Gastroesophageal sphincter (tissue), 4 donors: ENCODE measurements around the gene CD300LD. TPM values are rescaled to one million over a fixed set of nuclear protein-coding genes. Genes with fewer than 3 reads are reported as not detected.
"Not testable (repeated sequence)": the region's sequence is repeated elsewhere in the genome, so short reads cannot be mapped to it uniquely, and the experiment has no call there.

ENCODE experiments used
- ATAC-seq: fragments of 150-250 bp; one replicate; pipeline ENCODE4 v1.9.1; 2016; ENCODE audit warnings: mild to moderate bottlenecking, moderate library complexity
- H3K27ac ChIP-seq, 4 donors: fragments of 200-600 bp; sonication (generic) in 3 of 4; 1 replicate in 3 of 4; 2 replicates in 1 of 4; pipeline ENCODE4 v1.5.1; 2016 to 2019
- H3K27me3 ChIP-seq: fragments of 200-600 bp; sonication (generic); one replicate; pipeline ENCODE4 v1.5.1; 2019
- H3K36me3 ChIP-seq, 2 donors: fragments of 200-600 bp; sonication (generic); one replicate each; pipeline ENCODE4 v1.5.1; 2019; ENCODE audit warnings: control low read depth in 1 of 2
- H3K4me1 ChIP-seq, 3 donors: fragments of 200-600 bp; sonication (generic); 1 replicate in 2 of 3; 2 replicates in 1 of 3; pipeline ENCODE4 v1.5.1; 2016 to 2019; ENCODE audit warnings: control low read depth in 2 of 3
- H3K4me3 ChIP-seq, 2 donors: fragments of 200-600 bp; sonication (generic); one replicate each; pipeline ENCODE4 v1.5.1; 2019; ENCODE audit warnings: mild to moderate bottlenecking in 1 of 2, moderate library complexity in 1 of 2
- H3K9me3 ChIP-seq, 3 donors: fragments of 200-600 bp; sonication (generic); one replicate each; pipeline ENCODE4 v1.5.1; 2017 to 2019; ENCODE audit warnings: control low read depth in 2 of 3
- EP300 ChIP-seq: sonication (generic); formaldehyde crosslinking; IDR thresholded peaks from one replicate; pipeline ENCODE4 v1.6.1; 2017; ENCODE audit warnings: antibody characterized with exemption, mild to moderate bottlenecking
- POLR2A ChIP-seq, 2 donors: fragments of 450-650 bp; IDR thresholded peaks; one replicate each; pipeline ENCODE4 v1.6.1; 2017; ENCODE audit warnings: antibody characterized with exemption in 2 of 2, mild to moderate bottlenecking in 2 of 2, moderate library complexity in 1 of 2
- POLR2AphosphoS5 ChIP-seq: sonication (generic); formaldehyde crosslinking; IDR thresholded peaks from one replicate; pipeline ENCODE4 v1.6.1; 2017; ENCODE audit warnings: antibody characterized with exemption
- WGBS, 2 donors: methylation state at CpG; one replicate each; pipeline ENCODE4 v1.1.5; 2018; ENCODE audit warnings: low coverage in 1 of 2; 5-methylcytosine and 5-hydroxymethylcytosine counted together
- total RNA-seq, 4 donors: library from RNA; depleted of rRNA; stranded (reverse); fragments of >200 nt; gene quantifications; one replicate each; pipeline ENCODE4 v1.1.0, GENCODE V29; 2016
- TF ChIP-seq, protein P1 (sequence below), 4 experiments: fragments of 200-600 bp in 2 of 4; fragments of 450-650 bp in 2 of 4; sonication (generic) in 1 of 4; IDR thresholded peaks; one replicate each; pipeline ENCODE4 v1.5.1; 2017 to 2019; ENCODE audit warnings: antibody characterized with exemption in 4 of 4, mild to moderate bottlenecking in 2 of 4, moderate library complexity in 2 of 4

CD300LD gene
- total RNA-seq, 4 donors from 2014 or later = not detected

DNA sequence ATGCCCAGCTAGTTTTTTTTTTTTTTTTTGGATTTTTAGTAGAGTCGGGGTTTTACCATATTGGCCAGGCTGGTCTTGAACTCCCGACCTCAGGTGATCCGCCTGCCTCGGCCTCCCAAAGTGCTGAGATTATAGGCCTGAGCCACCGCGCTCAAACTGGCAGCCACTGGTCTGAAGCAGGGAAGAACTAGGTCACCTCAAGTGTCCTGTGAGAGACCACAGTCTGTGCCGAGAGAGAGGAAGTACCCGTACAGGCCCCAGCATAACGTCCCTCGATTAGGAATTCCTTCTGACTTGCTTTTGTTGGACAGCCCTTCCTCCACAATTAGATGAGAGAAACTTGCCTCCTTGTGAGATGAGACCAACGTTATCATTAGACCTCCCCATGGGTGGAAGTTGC is 45.2 kb upstream of the CD300LD start:
- Histone ChIP-seq H3K27me3 (peaks cover 78% of the 10 kb centered on the region), H3K9me3 (no peaks in the 10 kb centered on the region), H3K4me1 (no peaks in the 10 kb centered on the region), H3K27ac (no peak overlapping the region), H3K36me3 (no peaks in the 10 kb centered on the region), H3K4me3 (no peak overlapping the region)
- WGBS, 2 donors = 43% methylated on average over 9 of the region's 11 CpGs; no CpG with 5 or more reads in 1 of the 2 donors
- TF ChIP-seq POLR2AphosphoS5 (no peak), POLR2A (IDR thresholded peaks at IDR 0.05) (no peak), EP300 (no peak)
- TF ChIP-seq, protein P1, sequence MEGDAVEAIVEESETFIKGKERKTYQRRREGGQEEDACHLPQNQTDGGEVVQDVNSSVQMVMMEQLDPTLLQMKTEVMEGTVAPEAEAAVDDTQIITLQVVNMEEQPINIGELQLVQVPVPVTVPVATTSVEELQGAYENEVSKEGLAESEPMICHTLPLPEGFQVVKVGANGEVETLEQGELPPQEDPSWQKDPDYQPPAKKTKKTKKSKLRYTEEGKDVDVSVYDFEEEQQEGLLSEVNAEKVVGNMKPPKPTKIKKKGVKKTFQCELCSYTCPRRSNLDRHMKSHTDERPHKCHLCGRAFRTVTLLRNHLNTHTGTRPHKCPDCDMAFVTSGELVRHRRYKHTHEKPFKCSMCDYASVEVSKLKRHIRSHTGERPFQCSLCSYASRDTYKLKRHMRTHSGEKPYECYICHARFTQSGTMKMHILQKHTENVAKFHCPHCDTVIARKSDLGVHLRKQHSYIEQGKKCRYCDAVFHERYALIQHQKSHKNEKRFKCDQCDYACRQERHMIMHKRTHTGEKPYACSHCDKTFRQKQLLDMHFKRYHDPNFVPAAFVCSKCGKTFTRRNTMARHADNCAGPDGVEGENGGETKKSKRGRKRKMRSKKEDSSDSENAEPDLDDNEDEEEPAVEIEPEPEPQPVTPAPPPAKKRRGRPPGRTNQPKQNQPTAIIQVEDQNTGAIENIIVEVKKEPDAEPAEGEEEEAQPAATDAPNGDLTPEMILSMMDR (IDR thresholded peaks at IDR 0.05) = no peak
- ATAC-seq = no peak

GRCh38 chr17:74636541-74637085 is 44.5 kb upstream of the CD300LD start:
- not testable (repeated sequence) for H3K4me3 ChIP-seq, H3K9me3 ChIP-seq, H3K36me3 ChIP-seq, H3K4me1 ChIP-seq, ATAC-seq, H3K27ac ChIP-seq
- H3K27me3 ChIP-seq = peaks cover 75% of the 10 kb centered on the region
- 61 to 69% methylated on average over 8 to 9 of the region's 10 CpGs for WGBS, 2 donors

- 48 to 77% methylated on average over 5 to 8 of the region's 13 CpGs for WGBS, 2 donors
- H3K9me3 ChIP-seq = no peaks in the 10 kb centered on the region
- H3K4me3 ChIP-seq = no peak overlapping the region
- peaks cover 69% of the 10 kb centered on the region for H3K27me3 ChIP-seq
- H3K4me1 ChIP-seq = no peaks in the 10 kb centered on the region
- ATAC-seq = no peak
- H3K27ac ChIP-seq = no peak overlapping the region
- TF ChIP-seq, protein P1 (IDR thresholded peaks at IDR 0.05) = no peak
- TF ChIP-seq POLR2AphosphoS5 (no peak), POLR2A (IDR thresholded peaks at IDR 0.05) (no peak), EP300 (no peak)
- H3K36me3 ChIP-seq = no peaks in the 10 kb centered on the region
These were observed 43.3 kb upstream of the CD300LD start for GRCh38 chr17:74635418-74635817.

DNA sequence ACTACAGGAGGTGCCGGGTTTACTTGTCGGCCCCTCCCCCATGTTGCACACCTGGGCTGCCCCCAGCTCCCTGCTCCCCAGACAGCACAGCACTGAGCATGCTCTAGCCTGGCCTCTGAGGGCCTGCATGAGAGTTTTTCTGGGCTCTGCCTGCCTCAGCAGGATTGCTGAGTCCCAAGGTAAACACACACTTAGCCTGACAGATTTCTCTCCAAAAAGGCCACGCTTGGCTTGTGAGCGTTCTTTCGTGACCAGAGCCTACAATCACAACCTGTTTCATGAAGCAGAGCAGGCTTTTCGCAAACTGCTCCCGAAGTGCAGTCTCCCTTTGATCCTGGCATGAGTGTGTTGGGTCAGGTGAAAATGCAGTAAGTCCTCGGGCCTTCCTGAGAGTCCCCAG is 41.2 kb upstream of the CD300LD start:
- no CpG with 5 or more reads among the region's 8 CpGs for WGBS, 2 donors
- TF ChIP-seq POLR2AphosphoS5 (no peak), POLR2A (IDR thresholded peaks at IDR 0.05) (no peak), EP300 (no peak)
- TF ChIP-seq, protein P1 (IDR thresholded peaks at IDR 0.05) = no peak
- no peaks in the 10 kb centered on the region for H3K36me3 ChIP-seq
- no peak overlapping the region for H3K4me3 ChIP-seq
- no peak overlapping the region for H3K27ac ChIP-seq
- H3K4me1 ChIP-seq = no peaks in the 10 kb centered on the region
- peaks cover 68% of the 10 kb centered on the region for H3K27me3 ChIP-seq
- ATAC-seq = no peak
- H3K9me3 ChIP-seq = peaks cover 0 to 9% (median 0%) of the 10 kb centered on the region in 3 donors

DNA sequence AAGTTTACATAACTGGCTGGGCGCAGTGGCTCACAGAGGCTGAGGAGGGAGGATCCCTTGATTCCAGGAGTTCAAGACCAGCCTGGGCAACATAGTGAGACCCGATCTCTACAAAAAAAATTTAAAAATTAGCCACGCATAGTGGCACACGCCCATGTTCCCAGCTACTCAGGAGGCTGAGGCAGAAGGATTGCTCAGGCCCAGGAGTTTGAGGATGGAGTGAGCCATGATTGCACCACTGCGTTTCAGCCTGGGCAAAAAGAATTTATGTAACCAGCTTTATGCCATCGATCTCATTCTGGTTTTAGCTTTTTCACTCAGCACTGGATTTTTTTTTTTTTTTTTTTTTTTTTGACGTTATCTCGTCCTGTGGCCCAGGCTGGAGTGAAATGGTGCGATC is 40.5 kb upstream of the CD300LD start:
- H3K27ac ChIP-seq = no peak overlapping the region
- no peak for ATAC-seq
- H3K27me3 ChIP-seq = peaks cover 63% of the 10 kb centered on the region
- peaks cover 0 to 9% (median 0%) of the 10 kb centered on the region in 3 donors for H3K9me3 ChIP-seq
- H3K4me3 ChIP-seq = no peak overlapping the region
- H3K4me1 ChIP-seq = no peaks in the 10 kb centered on the region
- WGBS, 2 donors = 78 to 87% methylated on average over 3 to 6 of the region's 9 CpGs
- no peaks in the 10 kb centered on the region for H3K36me3 ChIP-seq
- TF ChIP-seq POLR2AphosphoS5 (no peak), POLR2A (IDR thresholded peaks at IDR 0.05) (no peak), EP300 (no peak)
- TF ChIP-seq, protein P1 (IDR thresholded peaks at IDR 0.05) = no peak
